Keratinocyte (primary cell): ENCODE results near the gene SLX4. TPM values are rescaled to one million over a fixed set of nuclear protein-coding genes. Genes with fewer than 3 reads are reported as not detected.

Experiments
- DNase-seq: peaks from one replicate; pipeline ENCODE4 v3.0.0-alpha.2; 2011; ENCODE audit warnings: low read depth, missing footprints, low spot score
- FAIRE-seq: peaks from 2 replicates; lab custom pipeline; 2011; peaks lifted over from hg19 to GRCh38; lab: Jason Lieb, UNC
- H2AFZ ChIP-seq: 2 replicates; pipeline ENCODE4 v1.6.0; 2012; ENCODE audit warnings: low read length, control low read depth, inconsistent platforms; ENCODE audit not compliant: control insufficient read depth
- H3K27ac ChIP-seq: 2 replicates; pipeline ENCODE4 v1.5.1; 2011; ENCODE audit warnings: low read length; ENCODE audit not compliant: control insufficient read depth, insufficient read depth
- H3K27me3 ChIP-seq: 3 replicates; pipeline ENCODE4 v1.6.0; 2011; ENCODE audit warnings: low read length; ENCODE audit not compliant: control insufficient read depth, insufficient read depth; ENCODE audit errors: extremely low read depth
- H3K36me3 ChIP-seq, 2 experiments: 2 replicates in 1 of 2; 3 replicates in 1 of 2; pipeline ENCODE4 v1.5.1; 2011; ENCODE audit warnings: low read length in 2 of 2, mild to moderate bottlenecking in 1 of 2; ENCODE audit not compliant: control insufficient read depth in 2 of 2, insufficient read depth in 2 of 2; ENCODE audit errors: extremely low read depth in 1 of 2
- H3K4me1 ChIP-seq: 3 replicates; pipeline ENCODE4 v1.5.1; 2011; ENCODE audit warnings: low read length; ENCODE audit not compliant: control insufficient read depth, insufficient read depth; ENCODE audit errors: extremely low read depth
- H3K4me2 ChIP-seq: 3 replicates; pipeline ENCODE4 v1.6.0; 2011; ENCODE audit warnings: low read depth, low read length; ENCODE audit not compliant: control insufficient read depth, insufficient read depth; ENCODE audit errors: extremely low read depth
- H3K4me3 ChIP-seq, 3 experiments: fragments of 200-600 bp in 1 of 3; sonication (generic) in 1 of 3; 2 replicates in 2 of 3; 3 replicates in 1 of 3; pipeline ENCODE4 v1.5.1; 2011 to 2016; ENCODE audit warnings: low read length in 3 of 3, mild to moderate bottlenecking in 3 of 3, control low read depth in 2 of 3, inconsistent platforms in 1 of 3, low read depth in 1 of 3, mixed read lengths in 1 of 3, mixed run types in 1 of 3, moderate library complexity in 1 of 3; ENCODE audit not compliant: control insufficient read depth in 2 of 3, insufficient read depth in 2 of 3; ENCODE audit errors: extremely low read depth in 1 of 3
- H3K79me2 ChIP-seq: 2 replicates; pipeline ENCODE4 v1.6.0; 2012; ENCODE audit warnings: low read length; ENCODE audit not compliant: control insufficient read depth, insufficient read depth
- H3K9ac ChIP-seq: 3 replicates; pipeline ENCODE4 v1.6.0; 2011; ENCODE audit warnings: low read length; ENCODE audit not compliant: control insufficient read depth, insufficient read depth; ENCODE audit errors: extremely low read depth
- H3K9me1 ChIP-seq: 3 replicates; pipeline ENCODE4 v1.6.0; 2011; ENCODE audit warnings: low read length; ENCODE audit not compliant: control insufficient read depth, insufficient read depth; ENCODE audit errors: extremely low read depth
- H3K9me3 ChIP-seq: 2 replicates; pipeline ENCODE4 v1.5.1; 2012; ENCODE audit warnings: low read depth, low read length; ENCODE audit not compliant: control insufficient read depth
- H4K20me1 ChIP-seq: 3 replicates; pipeline ENCODE4 v1.6.0; 2011; ENCODE audit warnings: low read length; ENCODE audit not compliant: control insufficient read depth, insufficient read depth; ENCODE audit errors: extremely low read depth
- EZH2 ChIP-seq: IDR thresholded peaks from one replicate; pipeline ENCODE4 v1.6.1; 2012; ENCODE audit warnings: inconsistent platforms, mild to moderate bottlenecking, low read length, moderate library complexity
- dilution Hi-C: fragments of 300-500 bp; cut with MboI; formaldehyde crosslinking; loops from one replicate; pipeline ENCODE4 v1.7.0; 2020; ENCODE audit warnings: low sequenced_read_pairs; ENCODE audit not compliant: extremely low pct_ligation_motif_present
- polyA plus RNA-seq, 5 experiments: library from polyadenylated mRNA; depleted of rRNA in 3 of 5; stranded (reverse) in 3 of 5; stranded (forward) in 1 of 5; unstranded in 1 of 5; fragments of >200 nt; gene quantifications; 1 replicate in 1 of 5; 2 replicates in 3 of 5; 3 replicates in 1 of 5; pipeline versions ENCODE4 v1.2.1 to v1.2.3, GENCODE V29; 2011 to 2012; ENCODE audit warnings: missing spikeins in 2 of 5, low read depth in 1 of 5, low replicate concordance in 1 of 5
- TF ChIP-seq, protein P1 (sequence below), 3 experiments: IDR thresholded peaks in 1 of 3; conservative IDR thresholded peaks in 1 of 3; optimal IDR thresholded peaks in 1 of 3; 2 replicates in 2 of 3; 3 replicates in 1 of 3; pipeline versions ENCODE3 to v1.5.1; 2011; ENCODE audit warnings: low read length in 3 of 3, mild to moderate bottlenecking in 3 of 3, moderate library complexity in 2 of 3, control low read depth in 1 of 3, inconsistent platforms in 1 of 3; ENCODE audit not compliant: insufficient read depth in 2 of 3; ENCODE audit errors: extremely low read depth in 1 of 3

The SLX4 gene
- polyA plus RNA-seq, 1 donor (not counting 4 experiments of a cell fraction or from before 2014, with no cell fraction given): 2.0 TPM

DNA sequence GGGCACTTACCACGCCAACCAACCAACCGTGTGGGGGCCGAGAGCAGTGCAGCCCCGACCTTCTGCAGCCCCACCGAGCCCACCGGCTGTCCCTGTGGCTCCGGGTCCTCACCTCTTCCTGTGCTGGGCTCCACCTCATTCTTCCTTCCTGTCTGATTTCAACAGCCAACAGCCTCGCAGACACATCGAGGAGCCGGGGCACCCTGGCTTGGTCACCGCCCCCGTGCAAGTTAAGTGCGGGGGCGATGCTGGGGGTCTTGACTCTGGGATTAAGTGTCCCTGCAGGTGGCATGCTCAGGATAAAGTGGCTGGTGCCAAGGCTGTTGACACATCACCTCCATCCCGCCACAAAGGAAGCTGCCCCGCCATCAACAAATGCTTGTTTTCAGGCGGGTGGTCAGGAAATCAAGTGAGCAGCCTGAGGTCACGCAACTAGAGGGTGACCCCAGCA lies 34.1 kb downstream of the SLX4 start, which contains the start of gene NLRC3:
TSS of gene NLRC3 (minus strand) at position 102 of the 451 bp plus-strand sequence. CDS start 12,367 bp downstream, outside the sequence.
- Histone ChIP-seq H3K27ac (no peak within 1 kb of the TSS), H3K4me1 (peaks cover 11% of the 10 kb centered on the region), H3K79me2 (no peaks in the 10 kb centered on the region), H3K27me3 (no peaks in the 10 kb centered on the region), H3K4me2 (no peak within 1 kb of the TSS), H3K9me3 (no peaks in the 10 kb centered on the region), H4K20me1 (no peaks in the 10 kb centered on the region), H3K9ac (no peak within 1 kb of the TSS), H2AFZ (no peak within 1 kb of the TSS), H3K36me3 (peaks cover 0 to 1% of the 10 kb centered on the region in 2 experiments), H3K4me3 (no peak within 1 kb of the TSS), H3K9me1 (no peaks in the 10 kb centered on the region)
- DNase-seq (no peak), FAIRE-seq (no peak)
- TF ChIP-seq, protein P1, sequence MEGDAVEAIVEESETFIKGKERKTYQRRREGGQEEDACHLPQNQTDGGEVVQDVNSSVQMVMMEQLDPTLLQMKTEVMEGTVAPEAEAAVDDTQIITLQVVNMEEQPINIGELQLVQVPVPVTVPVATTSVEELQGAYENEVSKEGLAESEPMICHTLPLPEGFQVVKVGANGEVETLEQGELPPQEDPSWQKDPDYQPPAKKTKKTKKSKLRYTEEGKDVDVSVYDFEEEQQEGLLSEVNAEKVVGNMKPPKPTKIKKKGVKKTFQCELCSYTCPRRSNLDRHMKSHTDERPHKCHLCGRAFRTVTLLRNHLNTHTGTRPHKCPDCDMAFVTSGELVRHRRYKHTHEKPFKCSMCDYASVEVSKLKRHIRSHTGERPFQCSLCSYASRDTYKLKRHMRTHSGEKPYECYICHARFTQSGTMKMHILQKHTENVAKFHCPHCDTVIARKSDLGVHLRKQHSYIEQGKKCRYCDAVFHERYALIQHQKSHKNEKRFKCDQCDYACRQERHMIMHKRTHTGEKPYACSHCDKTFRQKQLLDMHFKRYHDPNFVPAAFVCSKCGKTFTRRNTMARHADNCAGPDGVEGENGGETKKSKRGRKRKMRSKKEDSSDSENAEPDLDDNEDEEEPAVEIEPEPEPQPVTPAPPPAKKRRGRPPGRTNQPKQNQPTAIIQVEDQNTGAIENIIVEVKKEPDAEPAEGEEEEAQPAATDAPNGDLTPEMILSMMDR (optimal IDR thresholded peaks at IDR 0.05 in 1 of 3, IDR thresholded peaks at IDR 0.05 in 1 of 3, conservative IDR thresholded peaks at IDR 0.05 in 1 of 3; ENCODE audit: extremely low read depth in 1 of 3, insufficient read depth in 2 of 3, low read length in 3 of 3): no peak
- no peak for TF ChIP-seq EZH2
- dilution Hi-C loops: no loop called here

DNA sequence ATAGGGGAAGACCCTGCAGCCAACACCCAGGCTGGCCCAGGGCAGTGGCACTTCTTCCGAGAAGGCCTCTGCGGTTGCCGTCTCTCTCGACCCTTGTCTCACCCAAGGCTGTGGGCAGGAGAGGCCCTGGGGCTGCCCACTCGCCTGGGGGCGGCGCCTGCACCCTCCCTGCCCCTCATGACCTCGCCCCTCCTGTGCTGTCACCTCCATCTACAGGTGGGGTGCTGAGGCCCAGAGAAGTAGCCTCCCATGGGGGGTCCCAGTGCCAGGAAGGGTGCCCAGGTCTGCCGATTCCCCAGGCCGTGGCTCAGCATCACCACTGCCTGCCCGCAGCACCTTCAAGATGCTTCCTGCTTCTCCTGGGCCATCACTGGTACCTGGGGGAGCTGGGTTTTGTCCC lies 35.2 kb downstream of the SLX4 start:
- no peak overlapping the region for H3K27ac ChIP-seq
- H3K4me1 ChIP-seq: peaks cover 11% of the 10 kb centered on the region
- no peaks in the 10 kb centered on the region for H3K79me2 ChIP-seq
- DNase-seq (no peak), FAIRE-seq (no peak)
- H3K36me3 ChIP-seq: no peaks in the 10 kb centered on the region
- no peak overlapping the region for H3K4me2 ChIP-seq
- TF ChIP-seq, protein P1 (optimal IDR thresholded peaks at IDR 0.05 in 1 of 3, IDR thresholded peaks at IDR 0.05 in 1 of 3, conservative IDR thresholded peaks at IDR 0.05 in 1 of 3; ENCODE audit: extremely low read depth in 1 of 3, insufficient read depth in 2 of 3, low read length in 3 of 3): no peak
- no peak for TF ChIP-seq EZH2
- H4K20me1 ChIP-seq: no peaks in the 10 kb centered on the region
- H3K9me3 ChIP-seq: no peaks in the 10 kb centered on the region
- dilution Hi-C loops: no loop called here
- no peaks in the 10 kb centered on the region for H3K27me3 ChIP-seq
- H2AFZ ChIP-seq: no peak overlapping the region
- no peak overlapping the region for H3K9ac ChIP-seq
- H3K4me3 ChIP-seq: no peak overlapping the region
- no peaks in the 10 kb centered on the region for H3K9me1 ChIP-seq
